Neural progenitor cell (in vitro differentiated cells): ENCODE results near the gene JCAD.

Experiments used
- CTCF ChIP-seq: fragments of 200-600 bp; sonication (generic); IDR thresholded peaks from 2 replicates; pipeline ENCODE4 v1.5.1; 2017; ENCODE audit warnings: antibody characterized with exemption, mild to moderate bottlenecking
- EZH2 ChIP-seq: fragments of 200-600 bp; sonication (generic); IDR thresholded peaks from 2 replicates; pipeline ENCODE4 v1.6.1; 2017; ENCODE audit warnings: antibody characterized with exemption, mild to moderate bottlenecking, moderate library complexity

- TF ChIP-seq EZH2 (no peak), CTCF (no peak)
These were observed 39.9 kb downstream of the JCAD start for GRCh38 chr10:30019468-30019867.
